Nephron progenitor cell (in vitro differentiated cells): ENCODE measurements around the gene G2E3.
A peak's percentile ranks its signal among the peaks of the same experiment; 100 is the strongest.

Experiments used
- DNase-seq: peaks from one replicate; pipeline ENCODE4 v3.0.0; 2021
- H3K27ac Mint-ChIP-seq: 2 replicates; pipeline ENCODE4 v1.8.0; 2021; ENCODE audit warnings: mild to moderate bottlenecking, moderate library complexity, mixed read lengths
- H3K27me3 Mint-ChIP-seq: 2 replicates; pipeline ENCODE4 v1.8.0; 2021; ENCODE audit warnings: mild to moderate bottlenecking, low read depth, mixed read lengths; ENCODE audit not compliant: poor library complexity
- H3K36me3 Mint-ChIP-seq: 2 replicates; pipeline ENCODE4 v1.8.0; 2021; ENCODE audit warnings: low read depth, mixed read lengths
- H3K4me1 Mint-ChIP-seq: 2 replicates; pipeline ENCODE4 v1.8.0; 2021; ENCODE audit warnings: mixed read lengths
- H3K4me3 Mint-ChIP-seq: 2 replicates; pipeline ENCODE4 v1.8.0; 2021; ENCODE audit warnings: mild to moderate bottlenecking, moderate library complexity, mixed read lengths
- H3K9me3 Mint-ChIP-seq: 2 replicates; pipeline ENCODE4 v1.8.0; 2021; ENCODE audit warnings: mild to moderate bottlenecking, moderate library complexity, mixed read lengths
- CTCF ChIP-seq: fragments of 200-600 bp; sonication (generic); IDR thresholded peaks from 2 replicates; pipeline ENCODE4 v1.5.0; 2021; ENCODE audit warnings: antibody characterized with exemption

G2E3 gene

GRCh38 chr14:30521899-30522736, 36.8 kb upstream of the G2E3 start:
- Mint-ChIP-seq H3K27ac (no peak overlapping the region), H3K4me3 (no peak overlapping the region), H3K36me3 (no peaks in the 10 kb centered on the region), H3K4me1 (no peaks in the 10 kb centered on the region), H3K9me3 (peaks cover 3% of the 10 kb centered on the region), H3K27me3 (no peaks in the 10 kb centered on the region)
- TF ChIP-seq CTCF, result peak; percentile 84
- no peak for DNase-seq

GRCh38 chr14:30525833-30526232, 33.1 kb upstream of the G2E3 start:
- H3K4me1 Mint-ChIP-seq, result no peaks in the 10 kb centered on the region
- H3K9me3 Mint-ChIP-seq, result peaks cover 10% of the 10 kb centered on the region
- TF ChIP-seq CTCF, result no peak
- DNase-seq, result no peak
- H3K36me3 Mint-ChIP-seq, result no peaks in the 10 kb centered on the region
- H3K27ac Mint-ChIP-seq, result no peak overlapping the region
- no peak overlapping the region for H3K4me3 Mint-ChIP-seq
- H3K27me3 Mint-ChIP-seq, result no peaks in the 10 kb centered on the region

GRCh38 chr14:30527196-30527595, 31.8 kb upstream of the G2E3 start:
- Mint-ChIP-seq H3K27me3 (no peaks in the 10 kb centered on the region), H3K9me3 (peaks cover 10% of the 10 kb centered on the region), H3K4me3 (no peak overlapping the region), H3K27ac (no peak overlapping the region), H3K4me1 (no peaks in the 10 kb centered on the region), H3K36me3 (no peaks in the 10 kb centered on the region)
- TF ChIP-seq CTCF, result no peak
- no peak for DNase-seq

- no peaks in the 10 kb centered on the region for H3K36me3 Mint-ChIP-seq
- peaks cover 10% of the 10 kb centered on the region for H3K9me3 Mint-ChIP-seq
- no peak for TF ChIP-seq CTCF
- no peak for DNase-seq
- no peaks in the 10 kb centered on the region for H3K4me1 Mint-ChIP-seq
- H3K27me3 Mint-ChIP-seq, result no peaks in the 10 kb centered on the region
- no peak overlapping the region for H3K4me3 Mint-ChIP-seq
- H3K27ac Mint-ChIP-seq, result no peak overlapping the region
Observed at GRCh38 chr14:30528119-30528518, 30.8 kb upstream of the G2E3 start.

GRCh38 chr14:30528778-30529642, 29.9 kb upstream of the G2E3 start:
- Mint-ChIP-seq H3K4me1 (no peaks in the 10 kb centered on the region), H3K27ac (no peak overlapping the region), H3K36me3 (no peaks in the 10 kb centered on the region), H3K4me3 (no peak overlapping the region), H3K9me3 (peaks cover 10% of the 10 kb centered on the region), H3K27me3 (no peaks in the 10 kb centered on the region)
- no peak for TF ChIP-seq CTCF
- DNase-seq, result no peak
